GM19324 (cell line): ENCODE measurements around the gene CD300LF.

Experiments
- ATAC-seq: cut with Tn5 transposase; IDR thresholded peaks from one replicate; pipeline ENCODE4 v1.9.1; 2021; ENCODE audit warnings: mild to moderate bottlenecking, moderate library complexity; ENCODE audit not compliant: unreplicated experiment, low FRiP score

The CD300LF gene

DNA sequence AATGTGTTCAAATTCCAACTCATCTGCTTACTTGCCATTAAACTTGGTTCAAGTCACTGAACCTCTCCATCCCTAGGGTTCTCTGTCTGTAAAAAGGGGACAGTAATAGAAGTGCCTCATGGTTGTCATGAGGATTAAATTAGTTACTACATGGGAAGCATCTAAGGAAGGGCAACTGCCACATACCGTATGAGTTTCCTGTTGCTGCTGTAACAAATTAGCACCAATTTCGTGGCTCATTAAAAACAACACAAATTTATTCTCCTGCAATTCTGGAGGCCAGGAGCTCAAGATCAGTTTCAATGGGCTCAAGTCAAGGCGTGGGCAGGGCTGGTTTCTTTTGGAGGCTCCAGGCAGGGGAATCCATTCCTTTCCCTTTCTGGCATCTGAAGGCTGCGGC is 18.6 kb downstream of the CD300LF start:
- ATAC-seq, result no peak

DNA sequence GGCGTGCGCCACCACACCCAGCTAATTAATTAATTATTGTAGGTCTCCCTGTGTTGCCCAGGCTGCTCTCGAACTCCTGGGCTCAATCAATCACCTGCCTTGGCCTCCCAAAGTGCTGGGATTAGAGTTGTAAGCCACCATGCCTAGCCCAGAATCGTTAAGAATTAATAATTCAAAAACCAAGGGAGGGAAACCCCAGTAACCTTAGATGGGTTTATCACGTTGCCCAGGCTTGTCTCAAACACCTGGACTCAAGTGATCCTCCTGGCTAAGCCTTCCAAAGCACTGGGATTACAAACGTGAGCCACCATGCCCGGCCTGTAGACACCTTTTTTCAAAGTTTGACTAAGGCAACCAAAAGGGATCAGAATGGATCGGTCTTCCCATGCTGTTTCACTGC is 21.6 kb downstream of the CD300LF start:
- no peak for ATAC-seq

DNA sequence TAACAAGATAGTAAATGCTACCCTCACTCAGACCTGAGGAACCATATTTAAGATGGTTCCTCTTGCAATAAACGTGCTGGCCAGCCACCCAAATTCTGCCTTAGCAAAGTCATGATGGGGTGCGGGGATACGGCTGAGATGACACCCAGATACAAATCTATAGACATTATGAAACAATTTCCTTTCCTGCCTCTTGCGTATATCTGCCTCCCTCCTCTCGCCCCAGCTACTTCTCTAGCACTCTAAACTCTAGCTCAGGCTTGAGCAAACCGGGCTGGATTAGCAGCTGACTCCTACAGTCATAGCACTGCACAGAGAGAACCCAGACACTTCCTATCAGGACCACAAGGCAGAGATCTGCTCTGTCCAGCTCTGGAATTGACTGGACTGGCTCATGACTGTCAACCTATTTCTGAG is 22.3 kb downstream of the CD300LF start:
- no peak for ATAC-seq

DNA sequence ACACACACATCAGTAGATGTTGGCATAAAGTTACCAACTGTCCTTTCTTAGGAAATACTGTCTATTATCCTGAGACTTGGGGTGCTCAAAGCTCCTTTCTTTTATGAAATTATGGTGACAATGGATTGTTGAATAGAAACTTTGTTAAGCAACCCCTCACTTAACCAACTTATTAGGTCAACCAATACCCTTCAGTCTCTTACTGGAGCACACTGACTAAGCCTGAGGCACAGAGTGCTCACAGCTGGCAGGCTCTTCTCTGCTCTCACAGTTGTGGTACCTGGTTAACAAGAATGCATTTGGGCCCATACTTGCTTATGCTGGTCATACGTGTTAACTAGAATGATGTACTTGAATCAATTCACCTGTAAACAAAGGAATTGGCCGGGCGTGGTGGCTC is 24.8 kb downstream of the CD300LF start:
- no peak for ATAC-seq

DNA sequence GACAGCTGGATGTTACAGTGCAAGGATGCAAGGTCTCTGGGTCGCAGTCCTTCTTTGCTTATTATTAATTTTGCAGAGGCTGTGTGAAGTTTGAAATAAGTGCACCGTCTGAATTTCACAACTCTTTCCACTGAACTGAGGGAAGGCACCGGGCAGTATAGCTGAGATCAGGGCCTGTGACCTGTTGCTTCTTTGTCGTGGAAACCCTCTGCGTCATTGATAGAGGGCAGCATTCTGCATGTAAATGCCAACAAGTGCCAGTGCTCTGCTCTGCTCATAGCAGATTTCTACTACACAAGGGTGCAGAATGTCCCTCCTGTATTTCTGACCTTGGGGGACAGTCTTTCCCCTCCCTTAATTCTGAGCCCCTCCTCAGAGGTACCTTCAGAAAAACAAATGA is 26.0 kb downstream of the CD300LF start:
- ATAC-seq, result no peak

DNA sequence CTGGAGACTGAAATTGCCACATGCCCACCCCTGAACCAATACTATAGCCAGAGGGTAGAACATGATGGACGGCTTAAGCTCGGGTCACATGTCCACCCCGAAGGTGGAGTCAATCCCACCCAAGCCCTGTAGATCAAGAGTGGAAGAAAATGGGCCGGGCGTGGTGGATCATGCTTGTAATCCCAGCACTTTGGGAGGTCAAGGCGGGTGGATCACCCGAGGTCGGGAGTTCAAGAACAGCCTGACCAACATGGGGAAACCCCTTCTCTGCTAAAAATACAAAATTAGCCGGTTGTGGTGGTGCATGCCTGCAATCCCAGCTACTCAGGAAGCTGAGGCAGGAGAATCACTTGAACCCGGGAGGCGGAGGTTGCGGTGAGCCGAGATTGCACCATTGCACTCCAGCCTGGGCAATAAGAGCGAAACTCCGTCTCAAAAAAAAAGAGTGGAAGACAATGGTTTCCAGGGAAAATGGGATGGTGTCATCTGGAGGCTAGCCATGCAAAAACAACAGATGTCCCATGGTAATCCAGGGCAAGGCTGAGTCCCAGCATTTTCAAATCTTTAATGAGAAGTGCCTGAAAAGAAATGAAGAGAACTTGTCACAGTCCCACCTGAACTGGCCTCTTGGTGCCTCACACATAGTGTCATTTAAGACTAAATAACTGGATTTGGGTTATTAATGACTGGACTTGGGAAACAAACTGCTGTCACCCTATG is 30.1 kb downstream of the CD300LF start:
- no peak for ATAC-seq

DNA sequence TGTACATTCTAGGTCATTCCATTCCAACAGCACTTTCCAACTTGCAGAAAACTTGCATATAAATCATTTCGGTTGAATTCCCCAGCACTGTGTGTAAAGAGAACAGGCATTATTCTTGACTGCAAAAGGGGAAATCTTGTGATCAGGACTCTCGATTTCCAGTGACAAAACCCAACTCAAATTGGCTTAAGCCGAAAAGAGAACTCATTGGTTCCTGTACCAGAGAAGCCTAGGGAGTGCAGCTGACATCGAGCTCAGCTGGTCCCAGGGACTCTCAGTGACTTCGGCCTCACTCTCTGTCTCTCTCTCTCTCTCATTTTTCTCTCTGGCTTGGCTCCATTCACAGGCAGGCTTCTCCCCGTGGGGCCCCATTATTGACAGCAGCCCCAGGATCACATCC is 30.7 kb downstream of the CD300LF start:
- no peak for ATAC-seq

DNA sequence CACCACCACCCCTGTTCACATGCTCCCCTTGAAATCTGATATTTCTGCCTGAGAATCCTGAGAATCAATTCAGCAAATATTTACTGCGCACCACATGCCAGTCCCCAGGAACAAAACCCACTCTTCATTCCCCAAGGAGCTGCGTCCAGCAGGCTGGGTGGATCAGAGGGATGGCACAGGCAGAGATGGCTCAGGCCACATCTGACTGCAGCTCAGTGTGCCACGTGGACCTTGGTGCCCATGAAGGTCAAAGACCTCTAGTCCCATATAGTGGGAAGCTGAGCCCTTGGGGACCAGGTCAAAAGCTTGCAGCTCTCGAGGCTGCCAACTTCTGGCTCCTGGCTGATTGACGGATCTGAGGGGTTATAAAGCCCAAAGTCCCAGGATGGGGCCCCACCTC is 31.8 kb downstream of the CD300LF start:
- ATAC-seq, result no peak

DNA sequence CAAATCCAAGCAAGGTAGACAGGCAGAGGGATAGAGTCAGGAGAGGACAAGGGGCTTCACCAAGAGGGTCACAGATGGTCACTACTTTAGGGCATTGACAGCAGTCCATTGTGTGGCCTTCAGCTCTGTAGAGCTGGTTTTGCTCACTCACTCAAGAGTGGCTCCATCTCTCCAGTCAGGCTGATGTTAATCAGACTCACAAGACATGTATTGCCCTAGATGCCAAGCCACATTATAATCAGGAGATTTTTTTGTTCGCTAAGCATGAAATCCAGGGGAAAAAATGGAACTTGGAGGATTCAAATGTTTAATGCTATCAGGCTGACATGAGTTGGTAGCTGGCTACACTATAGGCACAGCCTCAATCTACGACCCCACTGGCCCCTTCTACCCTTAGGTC is 32.5 kb downstream of the CD300LF start:
- no peak for ATAC-seq

DNA sequence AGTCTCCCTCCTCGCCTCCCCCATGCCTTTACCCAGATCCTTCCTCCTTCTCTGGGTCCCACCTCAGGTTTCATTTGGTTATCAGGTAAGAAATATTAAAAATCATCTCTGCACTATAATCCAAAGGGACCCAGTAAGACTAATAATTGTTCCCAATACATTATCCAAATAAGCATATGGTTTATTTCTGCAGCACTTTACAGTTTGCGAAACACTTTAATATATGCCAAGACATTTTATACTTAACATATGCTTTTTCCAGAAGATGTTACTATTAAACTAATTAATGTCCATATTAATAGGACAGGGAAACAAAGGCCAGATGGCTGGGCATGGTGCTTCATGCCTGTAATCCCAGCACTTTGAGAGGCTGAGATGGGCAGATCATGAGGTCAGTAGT is 33.3 kb downstream of the CD300LF start:
- no peak for ATAC-seq

DNA sequence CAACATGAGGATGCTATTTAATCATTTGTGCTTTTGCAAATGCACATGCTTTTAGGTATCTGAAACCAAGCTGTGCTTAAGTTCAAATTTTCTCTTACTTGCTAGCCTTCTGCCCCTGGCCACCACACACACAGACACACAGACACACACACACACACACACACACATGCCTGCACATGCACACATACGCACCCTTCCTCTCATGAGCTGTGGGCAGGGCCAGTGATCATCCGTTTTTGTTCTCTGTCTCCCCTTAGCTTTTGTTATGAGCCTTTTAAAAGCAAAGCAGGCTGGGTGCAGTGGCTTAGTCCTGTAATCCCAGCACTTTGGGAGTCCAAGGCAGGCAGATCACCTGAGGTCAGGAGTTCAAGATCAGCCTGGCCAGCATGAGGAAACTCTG is 34.2 kb downstream of the CD300LF start:
- no peak for ATAC-seq

DNA sequence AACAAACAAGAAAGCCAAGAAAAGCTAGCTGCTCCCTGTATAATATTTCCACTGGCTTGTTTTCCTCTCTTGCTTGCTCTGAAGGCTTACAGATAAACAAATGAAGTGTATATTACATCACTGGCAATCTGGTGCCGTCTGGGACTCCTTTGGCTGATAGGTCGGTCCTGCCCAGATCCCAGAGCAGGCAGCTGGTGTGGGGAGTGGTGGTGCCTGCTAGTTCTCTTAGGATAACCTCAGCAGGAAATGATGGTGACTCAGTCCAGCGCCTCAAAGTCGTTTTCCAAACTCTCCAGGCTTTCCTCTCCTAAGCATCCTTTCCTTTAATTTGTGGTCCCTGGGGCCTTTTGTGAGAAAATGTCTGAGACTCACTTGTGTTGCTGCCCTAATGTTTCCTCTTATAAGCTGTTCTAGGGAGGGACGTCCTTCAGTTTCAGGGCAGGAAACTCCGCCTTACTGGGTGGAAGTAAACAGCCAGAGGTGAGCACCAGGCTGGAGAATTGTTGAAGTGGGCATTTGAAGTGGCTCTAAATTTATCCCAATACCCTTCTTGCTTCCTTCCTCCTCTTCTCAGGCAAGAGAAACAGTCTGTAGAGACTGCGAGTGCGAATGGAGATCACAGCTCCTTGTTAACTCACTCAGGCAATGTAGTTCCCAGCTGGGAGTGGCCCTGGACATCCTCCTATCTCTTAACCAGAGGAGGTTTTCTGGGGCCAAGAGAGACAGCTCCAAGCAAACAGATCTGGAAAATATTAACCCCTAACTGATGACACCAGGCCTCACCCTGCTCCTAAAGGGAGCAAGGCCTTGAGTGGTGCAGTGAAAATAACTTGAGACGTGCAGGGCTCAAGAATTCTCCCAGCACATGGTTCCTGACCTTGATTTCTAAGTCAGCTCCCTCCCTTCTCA is 34.9 kb downstream of the CD300LF start:
- ATAC-seq, result no peak

DNA sequence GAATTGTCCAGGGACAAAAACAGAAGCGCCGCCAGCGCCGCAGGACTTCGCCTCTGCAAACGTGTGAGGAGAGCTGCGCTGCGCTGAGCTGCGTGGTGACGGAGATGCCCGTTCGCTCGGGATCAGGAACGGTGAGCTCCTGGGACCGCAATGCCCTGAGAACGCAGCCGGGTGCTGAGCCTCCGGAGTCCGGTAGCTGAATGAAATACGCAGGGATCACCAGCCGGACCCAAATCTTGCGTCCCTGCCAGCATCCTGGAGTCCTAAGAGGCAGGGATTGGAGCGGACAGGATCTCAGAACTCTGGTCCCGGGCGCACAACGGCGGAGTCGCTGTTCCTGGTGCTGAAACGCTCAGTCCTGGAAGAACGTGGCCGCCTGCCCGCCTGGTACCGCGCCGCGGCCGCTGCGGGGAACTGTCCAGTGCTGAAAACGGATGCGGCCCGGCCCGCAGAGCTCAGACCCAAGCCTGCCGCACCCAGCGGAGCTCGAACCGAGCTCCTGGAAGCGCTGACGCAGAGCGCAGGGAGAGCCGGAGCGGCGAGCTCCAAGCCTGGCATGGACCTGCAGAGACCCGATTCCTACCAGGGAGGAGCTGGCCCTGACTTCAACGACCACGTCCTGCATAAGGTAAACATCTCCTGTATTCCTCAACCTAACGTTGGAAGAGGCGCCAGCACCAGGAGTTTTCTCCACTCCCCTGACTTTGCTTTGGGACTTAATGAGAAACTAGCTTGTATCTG is 41.5 kb downstream of the CD300LF start:
- no peak for ATAC-seq

DNA sequence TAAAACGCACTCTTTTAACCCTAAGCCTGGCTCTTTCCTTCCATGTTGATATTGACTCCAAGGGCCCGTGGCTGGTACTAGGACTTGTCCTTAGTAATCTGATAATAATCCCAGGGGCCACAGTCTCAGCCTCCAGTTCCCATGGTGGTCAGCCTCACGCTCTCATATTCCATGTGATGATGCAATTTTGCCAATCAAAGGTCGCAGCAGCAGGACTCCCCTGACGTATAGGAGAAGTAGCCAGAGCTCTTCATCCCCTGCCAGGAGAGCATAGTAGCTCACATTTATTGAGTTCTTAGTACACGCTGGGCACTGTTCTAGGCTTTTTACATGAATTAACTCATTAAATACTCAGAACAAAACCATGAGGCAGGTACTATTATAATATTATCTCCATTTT is 42.4 kb downstream of the CD300LF start:
- ATAC-seq, result no peak

DNA sequence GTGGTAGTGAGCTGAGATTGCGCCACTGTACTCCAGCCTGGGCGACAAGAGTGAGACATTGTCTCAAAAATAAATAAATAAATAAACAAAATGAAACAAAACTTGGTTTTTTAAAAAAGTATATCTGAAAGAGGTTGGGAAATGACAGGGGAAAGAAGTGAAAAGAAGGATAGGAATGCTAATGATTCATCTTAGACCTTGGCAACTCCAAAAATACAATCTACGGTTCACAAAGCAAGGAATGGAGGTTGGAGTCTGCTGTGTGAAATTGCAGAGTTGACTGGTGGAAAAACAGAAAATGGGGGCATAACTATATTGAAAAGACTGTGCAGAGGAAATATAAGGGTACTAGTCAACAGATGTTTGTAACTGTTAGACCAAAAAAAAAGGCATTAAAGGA is 49.2 kb downstream of the CD300LF start:
- no peak for ATAC-seq

DNA sequence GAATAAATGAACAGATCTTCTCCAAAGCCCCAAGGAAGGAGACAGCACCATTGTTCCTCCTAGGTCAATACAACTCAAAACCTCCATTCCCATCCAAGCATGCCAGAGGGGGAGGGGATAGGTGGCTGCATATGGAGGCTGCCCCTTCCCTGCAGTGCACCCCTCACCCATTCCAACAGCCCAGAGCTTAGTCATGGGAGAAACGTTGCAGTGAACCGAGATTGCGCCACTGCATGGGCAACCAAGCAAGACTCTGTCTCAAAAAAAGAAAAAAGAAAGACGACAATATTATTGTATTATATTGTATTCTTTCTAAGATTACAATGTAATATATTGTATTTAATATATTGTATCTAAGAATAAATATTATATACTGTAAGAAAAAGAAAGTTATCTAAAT is 52.8 kb downstream of the CD300LF start:
- ATAC-seq, result no peak

DNA sequence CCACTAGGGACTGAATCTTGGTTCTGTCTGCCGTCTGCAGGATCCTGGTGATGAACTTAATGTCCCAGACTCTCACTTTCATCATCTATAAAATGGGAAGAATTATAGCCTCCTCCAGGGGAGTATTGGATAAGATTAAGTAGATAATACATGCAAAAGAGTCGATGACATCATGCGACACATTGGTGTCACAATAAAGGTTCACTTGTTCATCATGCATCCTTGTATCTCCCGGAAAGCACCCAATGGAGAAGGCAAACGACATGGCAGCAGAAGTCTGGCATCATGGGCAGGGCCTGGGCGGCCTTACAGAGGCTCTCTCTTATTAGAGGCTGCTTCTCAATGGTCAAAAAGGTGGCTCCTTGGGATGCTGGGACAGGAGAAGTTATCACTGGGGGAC is 54.1 kb downstream of the CD300LF start:
- no peak for ATAC-seq

DNA sequence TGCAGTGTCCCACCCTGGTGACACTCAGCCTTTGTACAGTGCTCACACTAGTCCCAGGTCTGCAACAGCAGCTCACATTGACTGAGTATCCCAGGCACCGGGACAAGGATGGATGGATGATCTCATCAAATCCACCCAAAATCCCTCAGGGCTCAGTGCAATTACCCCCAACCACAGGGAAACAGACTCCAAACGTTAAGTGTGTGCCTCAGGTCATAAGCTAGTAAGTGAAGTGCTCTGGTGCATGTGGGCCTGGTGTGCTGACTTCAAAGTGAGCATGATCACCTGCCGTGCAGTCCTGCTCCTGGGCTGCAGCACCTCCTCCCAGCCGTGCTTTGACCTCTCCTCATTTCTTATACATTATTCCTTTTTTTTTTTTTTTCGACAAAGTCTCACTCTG is 58.0 kb downstream of the CD300LF start:
- no peak for ATAC-seq

DNA sequence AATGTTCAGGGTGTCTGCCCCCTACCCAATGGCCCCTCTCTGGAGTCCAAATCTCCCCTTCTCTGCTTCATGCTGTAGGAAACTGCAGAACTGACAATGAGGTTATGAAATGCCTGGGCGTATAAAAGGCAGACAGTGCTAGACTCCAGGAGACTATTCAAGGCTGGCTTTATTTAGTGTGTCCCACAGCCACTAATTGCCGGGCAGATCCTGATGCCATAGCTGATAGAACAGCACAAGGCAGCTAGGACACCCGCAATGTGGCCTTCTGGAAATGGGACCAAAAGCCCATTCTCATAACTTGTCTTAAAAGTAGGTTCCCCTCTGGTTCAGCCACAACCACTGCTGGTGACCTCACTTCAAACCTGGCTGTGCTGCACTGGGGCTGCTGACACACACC is 60.7 kb downstream of the CD300LF start:
- ATAC-seq, result no peak

DNA sequence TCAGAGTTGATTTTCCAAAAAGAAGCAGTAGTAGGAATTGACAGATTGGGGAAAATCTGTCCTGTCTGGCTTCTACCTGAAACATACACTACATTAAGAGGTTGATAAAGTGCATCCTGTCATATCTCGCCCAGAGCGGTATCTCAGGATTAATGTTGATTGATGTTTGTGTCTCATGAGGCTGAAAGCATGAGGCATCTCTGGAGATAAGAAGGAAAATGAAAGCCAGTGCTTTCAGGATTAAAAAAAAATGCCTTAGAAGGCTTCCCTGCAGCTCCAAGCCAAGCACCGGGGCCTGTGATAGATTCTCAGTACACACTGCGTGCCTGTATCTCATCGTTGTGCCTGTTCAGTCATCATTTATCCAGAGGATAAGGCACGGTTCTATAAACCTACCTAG is 62.8 kb downstream of the CD300LF start:
- no peak for ATAC-seq
